Common myeloid progenitor, CD34-positive (primary cell): Measurements from ENCODE around the gene DLX6.

Experiments
- CTCF ChIA-PET: fragments of 350-600 bp; sonication (Branson Sonifier 250); formaldehyde crosslinking; loops from one replicate; lab custom pipeline; 2021; ENCODE audit warnings: antibody characterized with exemption; lab: Charles Lee
- POLR2A ChIA-PET: fragments of 350-600 bp; sonication (Branson Sonifier 250); formaldehyde crosslinking; loops from one replicate; lab custom pipeline; 2021; ENCODE audit warnings: antibody characterized with exemption; lab: Charles Lee
- DNase-seq, 3 donors: peaks; one replicate each; pipeline versions ENCODE4 v3.0.0 to v3.0.0-alpha.2; 2013
- H3K27ac ChIP-seq, 2 experiments: 1 replicate in 1 of 2; 2 replicates in 1 of 2; pipeline ENCODE4 v1.7.0; 2013; ENCODE audit warnings: inconsistent platforms in 2 of 2, low read length in 2 of 2, mild to moderate bottlenecking in 2 of 2, low read depth in 1 of 2, moderate library complexity in 1 of 2; ENCODE audit not compliant: severe bottlenecking in 2 of 2, insufficient read depth in 1 of 2, poor library complexity in 1 of 2
- H3K27me3 ChIP-seq, 5 experiments: replicated peaks in 2 of 5; 1 replicate in 3 of 5; 2 replicates in 2 of 5; pipeline versions ENCODE4 v1.6.1 to v1.7.0; 2013; ENCODE audit warnings: low read length in 4 of 5, mild to moderate bottlenecking in 2 of 5, moderate library complexity in 2 of 5, inconsistent platforms in 1 of 5; ENCODE audit not compliant: insufficient read depth in 5 of 5, control insufficient read depth in 4 of 5
- H3K36me3 ChIP-seq, 4 experiments: 1 replicate in 2 of 4; 2 replicates in 2 of 4; pipeline versions ENCODE4 v1.6.1 to v1.7.0; 2013; ENCODE audit warnings: low read length in 3 of 4, control low read depth in 1 of 4, mild to moderate bottlenecking in 1 of 4; ENCODE audit not compliant: control insufficient read depth in 4 of 4, insufficient read depth in 4 of 4
- H3K4me1 ChIP-seq, 4 experiments: 1 replicate in 3 of 4; 2 replicates in 1 of 4; pipeline versions ENCODE4 v1.6.1 to v1.7.1; 2013; ENCODE audit warnings: low read length in 3 of 4, mild to moderate bottlenecking in 3 of 4, control low read depth in 1 of 4, inconsistent platforms in 1 of 4, moderate library complexity in 1 of 4; ENCODE audit not compliant: control insufficient read depth in 4 of 4, insufficient read depth in 4 of 4; ENCODE audit errors: control extremely low read depth in 1 of 4
- H3K4me3 ChIP-seq, 7 experiments: 1 replicate in 4 of 7; 2 replicates in 3 of 7; pipeline versions ENCODE4 v1.5.1 to v1.7.0; 2013; ENCODE audit warnings: mild to moderate bottlenecking in 7 of 7, low read length in 6 of 7, moderate library complexity in 6 of 7, inconsistent platforms in 2 of 7, low read depth in 2 of 7, control low read depth in 1 of 7; ENCODE audit not compliant: insufficient read depth in 4 of 7, control insufficient read depth in 1 of 7; ENCODE audit errors: extremely low read depth in 1 of 7
- H3K9me3 ChIP-seq, 5 experiments: 1 replicate in 4 of 5; 2 replicates in 1 of 5; pipeline versions ENCODE4 v1.6.1 to v1.7.1; 2013; ENCODE audit warnings: low read length in 4 of 5, mild to moderate bottlenecking in 2 of 5, inconsistent platforms in 1 of 5, low read depth in 1 of 5, moderate library complexity in 1 of 5; ENCODE audit not compliant: control insufficient read depth in 4 of 5, insufficient read depth in 2 of 5; ENCODE audit errors: control extremely low read depth in 1 of 5
- WGBS: methylation state at CpG from one replicate; pipeline ENCODE4 v1.1.5; 2013; ENCODE audit not compliant: insufficient coverage; 5-methylcytosine and 5-hydroxymethylcytosine counted together

Gene DLX6

DNA sequence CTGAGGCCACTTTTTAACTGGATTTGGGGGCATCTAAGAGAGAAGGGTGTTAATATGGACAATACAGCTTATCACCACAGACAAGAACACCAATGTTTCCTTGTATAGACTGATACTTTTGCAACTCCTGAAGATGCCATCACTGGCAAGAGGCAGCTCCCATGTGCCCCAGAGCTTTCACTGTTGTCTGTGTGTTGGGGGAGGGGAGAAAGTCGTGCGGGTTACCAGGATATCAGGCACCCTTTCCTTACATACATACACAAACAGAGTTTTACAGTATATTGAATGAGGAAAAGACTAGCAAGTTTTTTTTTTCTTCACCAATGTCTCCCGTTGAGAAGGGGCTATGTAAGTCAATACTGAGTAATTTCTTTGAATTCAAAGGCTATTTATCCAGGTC, 4.1 kb upstream of the DLX6 start:
- no peak overlapping the region for H3K4me3 ChIP-seq
- H3K9me3 ChIP-seq = peaks cover 0 to 2% (median 0%) of the 10 kb centered on the region in 5 experiments
- peak in 1 of 3 donors; percentile 1 for DNase-seq
- no peaks in the 10 kb centered on the region for H3K36me3 ChIP-seq
- ChIA-PET CTCF (interaction anchor here (0.7 to 2.9 kb wide), 6 partner anchors 11 to 25 kb away, joined by 3 to 14 read pairs (median 5); partner anchors contain the start of gene DLX5), POLR2A (no interaction called here)
- H3K27ac ChIP-seq = no peak overlapping the region
- H3K4me1 ChIP-seq = peaks cover 0 to 15% (median 7%) of the 10 kb centered on the region in 4 experiments
- peaks cover 33 to 100% (median 60%) of the 10 kb centered on the region in 5 experiments for H3K27me3 ChIP-seq
- WGBS = no CpG with 5 or more reads among the region's 3 CpGs

DNA sequence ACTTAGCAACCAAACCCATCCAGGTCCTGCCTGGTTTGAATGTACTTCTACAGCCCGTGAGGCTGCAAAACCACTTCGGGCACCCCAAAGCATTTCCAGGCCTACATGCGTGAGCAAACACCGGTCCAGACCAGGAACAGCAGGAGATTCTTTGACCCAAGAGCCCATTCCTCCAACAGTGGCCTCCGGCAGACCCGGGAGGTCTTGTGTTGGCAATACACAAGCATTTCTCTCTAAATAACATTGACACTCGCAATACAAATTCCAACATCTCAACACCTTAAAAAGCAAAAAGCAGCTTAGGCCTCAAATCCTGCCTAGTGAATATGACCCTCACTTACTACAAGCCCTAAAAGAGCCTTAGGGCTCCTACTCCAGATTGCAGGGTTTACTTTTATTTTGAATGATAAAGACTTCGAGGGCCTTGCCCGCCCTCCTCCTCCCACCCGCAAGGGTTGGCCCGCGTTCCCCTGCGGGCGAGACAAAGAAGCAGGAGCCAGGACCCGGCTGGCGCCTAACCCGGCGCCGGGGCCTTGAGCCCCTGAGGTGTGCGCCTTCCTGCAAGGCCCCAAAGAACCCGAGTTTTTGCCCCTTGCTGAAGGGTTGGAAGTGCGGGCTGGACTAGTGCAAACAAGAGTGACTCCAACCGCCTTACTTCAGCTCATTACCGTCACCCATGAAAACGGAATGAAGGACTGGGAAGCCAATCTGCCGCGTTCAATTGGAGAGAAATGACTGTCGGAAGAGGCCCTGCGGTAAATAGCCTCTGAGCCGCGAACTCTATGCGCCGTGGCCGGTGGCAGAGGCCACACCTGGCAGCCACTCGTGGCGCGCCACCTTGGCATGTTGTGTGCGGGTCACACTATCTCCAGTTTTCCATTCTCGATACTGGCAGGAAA, 3.4 kb upstream of the DLX6 start:
- H3K27me3 ChIP-seq = peaks cover 33 to 100% (median 56%) of the 10 kb centered on the region in 5 experiments
- peaks cover 0 to 19% (median 12%) of the 10 kb centered on the region in 4 experiments for H3K4me1 ChIP-seq
- POLR2A ChIA-PET = no interaction called here
- peaks cover 0 to 2% (median 0%) of the 10 kb centered on the region in 5 experiments for H3K9me3 ChIP-seq
- peak in 1 of 3 donors; percentile 5 for DNase-seq
- no peaks in the 10 kb centered on the region for H3K36me3 ChIP-seq
- H3K4me3 ChIP-seq = no peak overlapping the region
- 30% methylated on average over 26 of the region's 39 CpGs for WGBS
- no peak overlapping the region for H3K27ac ChIP-seq
- CTCF ChIA-PET = interaction anchor here (0.7 to 2.9 kb wide), 5 partner anchors 11 to 25 kb away, joined by 3 to 14 read pairs (median 4); partner anchors contain the start of gene DLX5

DNA sequence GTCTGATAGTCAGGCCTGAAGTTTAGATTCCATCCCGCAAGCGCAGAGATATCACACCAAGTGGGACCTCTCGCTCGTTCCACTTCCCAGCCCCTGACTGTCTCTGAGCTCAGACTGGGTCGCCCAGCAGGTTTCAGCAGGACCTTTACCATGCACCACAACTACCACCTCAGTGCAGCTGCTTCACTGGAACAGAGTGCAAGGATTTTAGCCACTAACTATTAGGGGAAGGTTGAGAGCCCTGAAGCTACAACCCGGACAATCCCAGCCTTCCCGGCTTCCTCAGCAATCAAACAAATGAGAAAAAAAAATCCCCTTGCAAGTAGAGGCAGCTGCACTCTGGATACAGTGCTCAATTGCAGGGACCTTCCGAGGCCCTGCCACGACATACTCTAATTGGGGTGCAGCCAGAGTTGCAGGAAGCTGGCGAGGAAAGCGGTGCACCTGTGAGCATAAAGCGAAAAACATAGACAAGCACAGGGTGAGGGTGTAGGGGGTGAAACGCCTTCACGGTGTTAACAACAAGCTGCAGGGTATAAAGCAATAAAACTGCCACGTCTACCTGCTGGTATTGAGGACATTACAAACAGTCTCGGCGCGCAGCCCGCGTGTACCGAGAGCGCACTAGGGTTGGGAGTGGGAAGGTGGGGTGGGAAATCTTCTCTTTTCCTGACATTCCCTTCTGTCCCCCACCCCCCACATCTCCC, 2.6 kb upstream of the DLX6 start:
- Histone ChIP-seq H3K27me3 (peaks cover 33 to 100% (median 56%) of the 10 kb centered on the region in 5 experiments), H3K9me3 (peaks cover 0 to 2% (median 0%) of the 10 kb centered on the region in 5 experiments), H3K4me1 (peaks cover 0 to 23% (median 12%) of the 10 kb centered on the region in 4 experiments), H3K36me3 (no peaks in the 10 kb centered on the region), H3K4me3 (no peak overlapping the region), H3K27ac (no peak overlapping the region)
- DNase-seq = peak in 1 of 3 donors; percentile 15
- 19% methylated on average over 15 of the region's 22 CpGs for WGBS
- CTCF ChIA-PET = interaction anchor here (1.4 to 2.9 kb wide), 2 partner anchors 10 to 24 kb away, joined by 4 to 14 read pairs; no protein-coding TSS in a partner anchor
- POLR2A ChIA-PET = no interaction called here

DNA sequence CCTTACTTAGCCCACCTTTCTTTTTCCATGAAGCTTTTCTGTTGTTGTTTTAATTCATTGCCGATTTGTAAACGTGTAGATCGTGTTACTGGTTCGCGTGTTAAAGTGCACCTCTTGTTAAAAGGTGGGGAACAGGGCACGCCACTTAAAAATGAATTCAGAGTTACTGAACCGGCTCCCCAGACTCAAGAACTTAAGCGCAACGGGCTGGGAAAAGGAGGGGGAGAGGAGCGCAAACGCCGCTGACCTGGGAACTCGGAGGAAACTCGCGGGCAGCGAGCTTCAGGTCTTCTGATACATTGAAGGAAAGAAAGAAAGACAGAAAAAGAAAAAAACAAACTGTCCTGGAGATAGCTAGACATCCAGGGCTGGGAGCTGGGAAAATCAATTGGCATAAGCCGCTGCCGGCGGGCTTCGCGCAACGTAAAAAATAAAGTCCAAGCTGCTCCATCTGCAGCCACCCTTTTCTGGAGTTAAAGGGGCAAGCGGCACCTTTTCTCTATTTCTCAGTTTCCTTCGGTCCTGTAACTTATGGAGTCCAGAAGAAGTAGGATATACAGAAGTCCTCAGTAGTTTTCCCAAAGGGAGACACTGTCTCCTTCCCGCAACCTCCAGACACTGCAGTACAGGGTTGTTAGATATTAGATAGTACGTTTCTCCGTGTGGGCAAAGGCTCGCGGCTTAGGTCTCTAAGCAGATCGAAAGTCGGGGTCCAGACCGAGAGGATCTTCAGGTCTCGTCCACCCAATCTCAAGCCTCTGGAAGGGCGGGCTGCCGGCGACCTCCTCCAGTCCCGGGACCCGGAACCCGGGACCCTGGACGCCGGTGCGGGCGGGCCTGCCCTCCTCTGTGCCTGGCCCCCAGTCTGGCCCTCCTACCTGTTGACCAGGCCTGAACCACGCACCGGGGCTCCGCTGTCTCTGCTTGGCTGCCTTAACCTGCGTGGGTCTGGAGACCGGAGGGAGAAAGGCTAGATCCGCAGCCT, 1.8 kb upstream of the DLX6 start:
- Histone ChIP-seq H3K9me3 (peaks cover 0 to 2% (median 0%) of the 10 kb centered on the region in 5 experiments), H3K4me1 (peaks cover 0 to 23% (median 12%) of the 10 kb centered on the region in 4 experiments), H3K36me3 (no peaks in the 10 kb centered on the region), H3K4me3 (no peak overlapping the region), H3K27ac (no peak overlapping the region), H3K27me3 (peaks cover 41 to 100% (median 57%) of the 10 kb centered on the region in 5 experiments)
- 9% methylated on average over 44 of the region's 49 CpGs for WGBS
- ChIA-PET CTCF (interaction anchor here (1.4 to 2.9 kb wide), 2 partner anchors 9 to 23 kb away, joined by 4 to 14 read pairs; no protein-coding TSS in a partner anchor), POLR2A (no interaction called here)
- DNase-seq = peak in 1 of 3 donors; percentile 24

DNA sequence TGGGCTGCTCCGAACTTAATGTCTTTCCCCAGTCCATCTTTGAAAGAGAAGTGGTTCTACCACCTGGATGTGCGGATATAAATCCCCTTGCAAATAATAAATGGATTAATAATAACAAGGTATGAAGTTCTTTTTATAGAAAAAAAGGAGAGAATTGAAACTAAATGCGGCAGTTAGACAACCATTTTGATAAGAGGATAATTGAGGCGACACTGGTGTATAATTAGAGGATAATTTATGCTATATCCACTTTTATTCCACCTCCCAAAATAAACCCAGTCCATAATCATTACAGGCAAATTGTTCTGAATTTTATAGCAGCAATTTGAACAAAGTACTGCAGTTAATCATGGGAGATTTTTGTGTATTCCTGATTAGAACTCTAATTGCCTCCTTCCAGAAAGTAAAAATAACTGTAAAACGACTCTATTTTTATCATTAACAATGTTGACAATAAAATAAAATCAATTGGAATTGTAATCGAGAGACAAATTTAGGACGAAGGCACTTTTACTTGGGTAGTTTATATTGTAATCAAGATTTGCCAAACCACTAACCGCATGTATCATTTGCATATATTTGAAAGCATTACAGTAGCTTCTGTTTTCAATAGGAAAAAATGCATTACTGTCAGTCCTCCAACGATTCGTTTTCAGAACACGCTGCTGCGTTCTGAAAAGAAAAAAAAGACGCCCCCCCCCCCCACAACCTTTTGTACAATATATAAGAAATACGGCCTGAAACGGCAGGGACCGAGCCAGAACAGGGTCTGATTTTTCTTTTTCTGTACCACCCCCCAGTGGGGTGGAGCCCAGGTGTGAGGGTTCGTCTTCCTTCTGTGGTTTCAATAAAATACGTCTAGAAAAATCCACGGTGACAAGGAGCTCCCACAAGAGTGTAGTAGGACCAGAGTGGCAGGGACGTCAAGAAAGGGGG, 838 bp upstream of the DLX6 start:
- Histone ChIP-seq H3K4me3 (peak overlapping the region in 1 of 7 experiments; percentile 33), H3K9me3 (peaks cover 0 to 2% (median 0%) of the 10 kb centered on the region in 5 experiments), H3K27me3 (peaks cover 45 to 100% (median 65%) of the 10 kb centered on the region in 5 experiments), H3K27ac (no peak overlapping the region), H3K4me1 (peaks cover 0 to 23% (median 12%) of the 10 kb centered on the region in 4 experiments), H3K36me3 (no peaks in the 10 kb centered on the region)
- CTCF ChIA-PET = interaction anchor here (0.9 to 1.5 kb wide), 2 partner anchors 13 to 16 kb away, joined by 3 read pairs; no protein-coding TSS in a partner anchor
- WGBS = 6% methylated on average over 6 of the region's 20 CpGs
- POLR2A ChIA-PET = no interaction called here
- DNase-seq = peak in 1 of 3 donors; percentile 37
